Transverse colon (tissue), 4 donors: ENCODE data around the gene B3GNT8.

ENCODE experiments used
- EP300 ChIP-seq: sonication (generic); formaldehyde crosslinking; IDR thresholded peaks from one replicate; pipeline ENCODE4 v1.6.1; 2017; ENCODE audit warnings: antibody characterized with exemption, low read depth
- POLR2A ChIP-seq: fragments of 450-650 bp; IDR thresholded peaks from one replicate; pipeline ENCODE4 v1.6.1; 2016; ENCODE audit warnings: antibody characterized with exemption, mild to moderate bottlenecking, moderate library complexity
- POLR2AphosphoS5 ChIP-seq, 3 donors: sonication (generic); formaldehyde crosslinking; IDR thresholded peaks; one replicate each; pipeline ENCODE4 v1.6.1; 2016; ENCODE audit warnings: antibody characterized with exemption in 3 of 3
- TF ChIP-seq, protein P1 (sequence below), 5 experiments: fragments of 200-600 bp in 3 of 5; fragments of 450-650 bp in 2 of 5; sonication (generic) in 3 of 5; IDR thresholded peaks; 1 replicate in 2 of 5; 2 replicates in 3 of 5; pipeline ENCODE4 v1.5.1; 2016 to 2017; ENCODE audit warnings: antibody characterized with exemption in 5 of 5, inconsistent platforms in 3 of 5, mild to moderate bottlenecking in 2 of 5, moderate library complexity in 1 of 5

DNA sequence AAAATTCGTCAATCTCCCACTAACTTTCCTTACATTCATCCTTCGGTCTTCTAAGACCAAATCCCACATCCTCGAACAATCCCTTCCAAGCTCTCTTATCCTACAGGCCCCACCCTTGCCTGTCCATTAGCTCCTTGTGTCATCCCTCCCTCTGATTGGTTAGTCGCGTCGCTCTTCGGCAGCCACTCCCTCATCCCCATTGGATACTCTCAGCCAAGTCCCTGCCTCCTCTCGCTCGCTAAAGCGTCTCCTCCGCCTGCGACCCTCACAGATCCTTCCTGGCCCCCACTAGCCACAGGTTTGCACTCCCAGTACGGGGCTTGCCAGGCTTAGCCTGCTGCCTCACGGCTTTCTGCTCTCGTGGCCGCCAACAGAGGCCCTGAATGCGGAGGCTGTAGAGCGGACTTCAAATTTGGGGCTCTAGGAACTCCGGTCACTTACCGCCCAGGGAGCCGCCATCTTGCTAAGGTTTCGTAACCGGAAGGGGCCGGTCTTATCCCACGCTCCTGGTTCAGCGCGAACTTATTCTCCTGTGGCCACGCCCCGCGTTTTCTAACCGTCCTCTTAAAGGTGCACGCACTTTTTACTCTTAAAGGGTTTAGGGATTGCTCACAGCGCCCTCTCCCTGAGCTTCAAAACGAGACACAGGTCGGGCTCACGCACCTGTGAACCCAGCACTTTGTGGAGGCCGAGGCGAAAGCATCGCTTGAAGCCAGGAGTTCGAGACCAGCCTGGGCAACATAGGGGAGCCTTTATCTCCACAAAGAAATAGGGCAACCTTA lies 12.5 kb upstream of the B3GNT8 start, which contains the start of gene DMAC2:
- TF ChIP-seq, protein P1, sequence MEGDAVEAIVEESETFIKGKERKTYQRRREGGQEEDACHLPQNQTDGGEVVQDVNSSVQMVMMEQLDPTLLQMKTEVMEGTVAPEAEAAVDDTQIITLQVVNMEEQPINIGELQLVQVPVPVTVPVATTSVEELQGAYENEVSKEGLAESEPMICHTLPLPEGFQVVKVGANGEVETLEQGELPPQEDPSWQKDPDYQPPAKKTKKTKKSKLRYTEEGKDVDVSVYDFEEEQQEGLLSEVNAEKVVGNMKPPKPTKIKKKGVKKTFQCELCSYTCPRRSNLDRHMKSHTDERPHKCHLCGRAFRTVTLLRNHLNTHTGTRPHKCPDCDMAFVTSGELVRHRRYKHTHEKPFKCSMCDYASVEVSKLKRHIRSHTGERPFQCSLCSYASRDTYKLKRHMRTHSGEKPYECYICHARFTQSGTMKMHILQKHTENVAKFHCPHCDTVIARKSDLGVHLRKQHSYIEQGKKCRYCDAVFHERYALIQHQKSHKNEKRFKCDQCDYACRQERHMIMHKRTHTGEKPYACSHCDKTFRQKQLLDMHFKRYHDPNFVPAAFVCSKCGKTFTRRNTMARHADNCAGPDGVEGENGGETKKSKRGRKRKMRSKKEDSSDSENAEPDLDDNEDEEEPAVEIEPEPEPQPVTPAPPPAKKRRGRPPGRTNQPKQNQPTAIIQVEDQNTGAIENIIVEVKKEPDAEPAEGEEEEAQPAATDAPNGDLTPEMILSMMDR (IDR thresholded peaks at IDR 0.05) = peak; percentile 37 to 57 (median 41)
- TF ChIP-seq POLR2A (peak; percentile 82), EP300 (no peak), POLR2AphosphoS5 (IDR thresholded peaks at IDR 0.05) (peak; percentile 59 to 87 (median 83))
